T-helper 1 cell treated with Interleukin-12 subunit alpha and Interleukin-12 subunit beta and Interleukin-4 antibody, amounts not matched to agents 30 ng/mL and 1 ng/mL, for 36 hours (primary cell): Measurements from ENCODE around the gene TSPAN11. TPM values are rescaled to one million over a fixed set of nuclear protein-coding genes. Genes with fewer than 3 reads are reported as not detected.

Experiments
- intact Hi-C: fragments of 100-400 bp; cut with micrococcal nuclease; formaldehyde crosslinking; loops from one replicate; pipeline ENCODE4 v1.15.1; 2024
- total RNA-seq: library from RNA; stranded (reverse); gene quantifications from 2 replicates; pipeline ENCODE4 v1.2.3, GENCODE V29; 2022

TSPAN11 gene
- total RNA-seq, 1 donor from 2014 or later: not detected

DNA sequence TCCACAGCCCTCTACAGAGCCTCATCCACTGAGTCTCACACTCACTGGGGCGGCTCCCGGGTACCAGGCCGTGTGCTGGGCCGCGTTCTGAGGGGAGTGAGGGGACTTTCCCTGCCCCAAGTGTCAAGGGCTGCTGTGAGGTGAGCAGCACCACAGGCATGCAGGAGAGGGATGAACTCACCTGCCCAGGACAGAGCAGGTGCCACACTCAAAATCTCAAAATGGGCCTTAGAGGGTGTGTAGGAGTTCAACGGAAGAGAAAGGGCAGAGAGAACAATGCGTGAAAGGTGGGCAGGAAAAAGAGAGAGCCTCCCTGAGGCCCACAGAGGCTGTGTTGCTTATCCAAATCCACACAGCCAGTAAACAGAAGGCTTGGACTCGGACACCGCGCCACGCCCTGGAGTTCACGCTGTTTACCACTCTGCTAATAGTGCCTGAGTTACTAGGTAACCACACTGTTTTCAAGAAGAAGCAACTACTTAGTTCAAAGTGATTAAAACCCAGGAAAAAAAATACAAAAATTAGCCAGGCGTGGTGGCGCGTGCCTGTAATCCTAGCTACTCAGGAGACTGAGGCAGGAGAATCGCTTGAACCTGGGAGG, 32.7 kb downstream of the TSPAN11 start:
- intact Hi-C loops: no loop called here

- intact Hi-C loops: no loop called here
Observed at GRCh38 chr12:30959778-30960177, 33.2 kb downstream of the TSPAN11 start.

DNA sequence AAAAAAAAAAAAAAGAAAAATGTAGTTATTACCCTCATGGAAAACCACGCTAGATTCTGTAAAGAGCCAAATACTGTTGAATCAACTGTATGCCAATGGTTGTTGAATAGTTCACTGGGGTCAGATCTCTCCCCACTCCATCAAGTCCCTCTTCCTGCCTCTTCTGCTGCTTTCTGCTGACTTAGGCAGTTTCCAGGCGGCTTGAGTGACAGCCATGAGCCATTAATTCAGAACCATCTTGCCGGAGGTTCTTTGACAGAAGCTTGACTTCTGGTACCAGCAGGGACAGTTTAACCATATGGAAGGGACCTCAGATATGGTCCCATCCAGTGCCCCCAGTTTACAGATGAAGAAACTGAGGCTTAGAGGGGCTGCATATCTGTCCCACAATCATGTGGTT, 34.5 kb downstream of the TSPAN11 start:
- intact Hi-C loops: no loop called here

DNA sequence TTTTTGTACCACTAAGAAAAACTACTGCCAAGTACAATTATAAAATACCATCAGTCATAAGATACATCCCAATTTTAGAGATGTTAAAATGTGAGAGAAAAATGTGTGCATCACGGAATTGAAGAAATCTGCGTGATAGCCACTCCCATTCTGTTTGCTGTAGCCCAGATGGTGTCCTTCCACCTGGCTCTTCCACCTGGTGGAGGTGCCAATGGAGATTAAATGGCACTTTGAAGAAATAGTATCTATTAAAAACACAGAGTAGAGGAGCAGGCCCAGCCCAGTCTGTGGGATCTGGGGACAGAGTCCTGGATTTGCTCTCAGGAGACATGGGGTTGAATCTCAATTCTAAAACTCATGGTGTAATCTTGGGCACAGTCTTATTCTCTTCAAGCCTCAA, 35.5 kb downstream of the TSPAN11 start:
- intact Hi-C loops: no loop called here

DNA sequence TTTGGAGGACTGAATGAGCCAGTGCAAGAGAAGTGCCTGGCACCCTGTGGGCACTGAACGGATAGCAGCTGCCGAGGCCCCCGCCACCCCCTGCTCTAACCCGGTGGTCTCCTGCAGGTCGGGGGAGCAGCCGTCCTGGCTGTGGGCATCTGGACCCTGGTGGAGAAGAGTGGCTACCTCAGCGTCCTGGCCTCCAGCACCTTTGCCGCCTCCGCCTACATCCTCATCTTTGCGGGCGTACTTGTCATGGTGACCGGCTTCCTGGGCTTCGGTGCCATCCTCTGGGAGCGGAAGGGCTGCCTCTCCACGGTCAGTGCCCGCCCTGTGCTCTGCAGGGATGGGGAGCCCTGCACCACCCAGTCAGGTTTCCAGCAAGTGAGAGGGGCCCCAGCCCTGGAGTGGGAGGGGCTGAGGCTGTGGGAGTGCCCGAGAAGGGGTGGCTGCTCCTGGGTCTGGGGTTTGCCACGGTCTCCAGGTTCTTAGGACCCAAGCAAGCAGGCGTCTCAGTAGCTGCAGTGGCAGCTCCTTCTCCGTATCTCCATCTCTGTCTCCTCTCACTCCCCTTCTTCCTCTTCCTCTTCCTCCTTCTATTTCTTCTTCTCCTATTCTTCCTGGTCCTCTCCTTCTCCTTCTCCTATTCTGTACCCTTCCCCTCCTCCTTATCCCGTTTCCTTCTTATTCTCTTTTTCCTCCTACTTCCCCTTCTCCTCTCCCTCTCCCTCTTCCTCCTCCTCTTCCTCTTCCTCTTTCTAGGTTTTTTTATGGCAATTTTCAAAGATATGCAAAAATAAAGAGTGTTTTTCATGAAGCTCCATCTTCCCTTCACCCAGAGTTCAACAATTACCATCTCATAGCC, 37.4 kb downstream of the TSPAN11 start:
- intact Hi-C loops: no loop called here

DNA sequence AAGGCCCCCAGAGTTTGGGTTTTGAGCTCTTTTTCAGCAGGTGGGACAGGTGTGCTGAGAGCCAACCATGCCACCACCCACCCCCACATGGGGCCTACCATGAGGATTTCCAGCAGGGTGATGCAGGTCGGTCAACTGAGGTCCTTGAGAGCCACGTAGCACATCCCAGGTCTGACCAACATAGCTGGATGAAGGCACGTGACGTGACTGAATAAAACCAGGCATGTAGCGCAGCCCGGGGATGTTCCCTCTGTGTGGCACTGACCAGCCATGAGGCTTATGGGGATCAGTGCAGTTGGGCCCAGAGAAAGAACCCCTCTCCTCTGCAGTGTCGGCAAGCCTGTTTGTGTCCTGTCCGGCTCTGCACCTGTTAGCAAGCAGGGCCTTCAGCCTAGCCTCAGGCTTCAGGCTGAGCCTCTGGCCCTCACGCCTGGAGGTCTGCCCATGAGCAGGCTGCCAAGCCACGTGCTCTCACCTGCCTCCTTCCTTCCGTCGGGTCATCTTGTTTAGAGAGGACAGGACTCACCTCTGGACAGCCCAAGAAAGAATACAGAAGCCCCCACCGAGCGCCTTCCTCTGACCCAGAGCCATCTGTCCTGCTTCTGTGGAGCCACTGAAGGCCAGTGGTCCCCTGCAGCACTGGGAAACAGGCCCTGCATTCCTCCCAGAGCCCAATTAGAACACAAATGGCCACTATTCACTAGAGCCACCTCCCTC, 38.5 kb downstream of the TSPAN11 start:
- intact Hi-C loops: no loop called here

- intact Hi-C loops: no loop called here
Observed at GRCh38 chr12:30965613-30965985, 39.1 kb downstream of the TSPAN11 start.

DNA sequence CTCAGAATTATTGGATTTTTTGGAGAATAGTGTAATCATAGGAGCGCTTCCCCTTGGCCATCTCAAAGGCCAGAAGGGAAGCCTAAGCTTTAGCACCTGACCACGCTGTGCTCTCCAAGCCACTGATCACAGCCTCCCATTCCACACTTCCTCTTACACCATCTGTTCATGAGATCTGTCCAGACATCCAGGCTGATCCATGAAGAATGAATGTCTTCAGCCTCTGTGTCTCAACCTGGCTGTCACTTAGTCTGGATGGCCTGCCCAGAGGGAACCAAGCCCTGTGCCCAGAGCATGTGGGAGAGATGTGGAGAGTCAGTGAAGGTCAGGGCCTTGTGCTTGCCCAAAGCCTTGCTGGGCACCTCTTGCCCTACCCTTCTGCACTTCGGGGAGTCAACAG, 40.5 kb downstream of the TSPAN11 start:
- intact Hi-C loops: no loop called here

GRCh38 chr12:30968211-30968610, 41.7 kb downstream of the TSPAN11 start:
- intact Hi-C loops: no loop called here

GRCh38 chr12:30969006-30969405, 42.5 kb downstream of the TSPAN11 start:
- intact Hi-C loops: no loop called here

DNA sequence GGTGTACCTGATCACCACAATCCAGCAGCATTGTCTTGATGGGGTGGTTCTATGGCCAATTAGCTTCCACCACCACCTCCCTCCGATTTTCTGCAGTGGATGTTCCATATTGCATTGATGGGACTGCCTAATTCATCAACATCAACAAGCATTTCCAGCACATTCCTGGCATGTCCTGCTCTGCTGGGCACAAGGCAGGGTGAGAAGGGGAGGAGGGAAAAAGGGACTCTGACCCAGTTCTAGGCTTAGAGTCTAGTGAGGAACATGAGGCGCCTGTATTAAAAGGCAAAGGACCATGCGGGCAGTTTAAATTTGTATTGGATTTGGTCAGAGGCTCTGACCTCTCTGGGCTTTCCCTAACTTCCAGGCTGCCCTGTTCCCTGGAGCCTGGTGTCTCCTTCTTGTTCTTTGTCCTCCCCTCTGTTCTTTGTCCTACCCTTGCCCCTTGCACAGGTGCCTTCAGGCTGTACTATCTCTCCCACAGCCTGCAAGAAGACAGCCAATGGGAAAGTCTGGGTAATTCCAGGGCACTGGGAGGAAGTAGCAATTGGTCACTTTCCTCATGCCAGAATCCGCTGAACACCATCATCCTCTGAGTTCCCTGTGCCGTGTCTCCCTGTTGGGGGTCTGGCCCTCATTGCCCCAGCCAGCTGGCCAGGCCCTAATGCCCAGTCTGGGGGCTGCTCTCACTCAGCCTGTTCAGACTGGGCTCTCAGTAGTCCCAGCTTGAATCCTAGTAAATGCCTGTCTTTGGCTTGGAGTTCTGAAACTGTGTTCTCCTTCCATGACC, 43.3 kb downstream of the TSPAN11 start:
- intact Hi-C loops: no loop called here

DNA sequence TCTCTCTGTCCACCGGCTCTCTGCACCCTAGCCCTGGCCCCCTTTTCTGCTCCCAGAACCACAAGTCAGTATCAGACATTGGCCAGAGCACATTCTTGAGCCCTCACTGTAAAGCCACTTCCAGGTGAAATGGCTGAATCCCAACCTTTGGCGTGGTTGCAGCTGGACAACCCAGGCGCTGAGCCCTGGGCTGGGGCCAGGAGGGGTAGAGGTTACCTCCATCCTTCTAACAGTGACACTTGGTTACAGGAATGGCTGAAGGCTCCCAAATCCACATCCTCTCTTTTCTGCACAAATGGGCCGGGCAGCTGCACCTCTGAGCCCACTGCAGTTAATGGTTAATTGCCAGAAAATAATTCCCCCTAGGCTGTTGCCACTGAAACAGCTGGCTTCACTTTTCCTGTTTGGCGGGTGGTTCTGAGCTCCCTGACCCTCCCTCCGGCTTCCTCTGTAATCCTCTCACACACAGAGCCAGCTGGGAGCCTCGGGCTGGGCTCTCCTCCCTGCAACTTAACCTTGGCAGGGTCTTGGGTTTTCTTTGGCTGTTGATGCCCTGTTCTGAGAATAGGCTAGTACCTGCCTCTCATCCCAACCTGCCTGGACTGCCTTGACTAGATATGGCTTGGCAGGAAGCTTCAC, 44.1 kb downstream of the TSPAN11 start:
- intact Hi-C loops: no loop called here

GRCh38 chr12:30972035-30972434, 45.5 kb downstream of the TSPAN11 start:
- intact Hi-C loops: no loop called here

DNA sequence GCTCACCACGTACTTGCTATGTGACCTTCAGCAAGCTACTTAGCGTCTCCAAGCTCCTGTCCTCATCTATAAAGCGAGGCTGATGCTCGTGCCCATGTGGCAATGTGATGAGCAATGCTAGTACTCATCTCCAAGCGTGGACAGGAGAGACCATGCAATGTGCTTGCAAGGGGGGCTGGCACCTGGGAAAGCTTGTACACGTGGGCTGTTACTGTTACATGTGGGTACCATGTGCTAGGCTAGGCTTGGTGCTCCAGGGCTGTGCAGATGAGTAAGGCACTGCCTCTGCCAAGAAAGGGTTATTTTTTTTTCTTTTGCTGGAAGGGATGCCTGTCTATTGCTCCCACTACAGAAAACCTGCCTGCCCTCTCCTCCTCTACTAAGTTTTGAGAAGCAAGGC, 46.6 kb downstream of the TSPAN11 start:
- intact Hi-C loops: no loop called here

- intact Hi-C loops: no loop called here
Observed at GRCh38 chr12:30973830-30974229, 47.3 kb downstream of the TSPAN11 start.

GRCh38 chr12:30974746-30975500, 48.4 kb downstream of the TSPAN11 start:
- intact Hi-C loops: no loop called here

GRCh38 chr12:30975581-30975980, 49.0 kb downstream of the TSPAN11 start:
- intact Hi-C loops: no loop called here

- intact Hi-C loops: no loop called here
Observed at GRCh38 chr12:30976206-30976605, 49.7 kb downstream of the TSPAN11 start.

GRCh38 chr12:30977124-30977523, 50.6 kb downstream of the TSPAN11 start:
- intact Hi-C loops: no loop called here
